Transverse colon (tissue), 3 donors: ENCODE data around the gene FRYL.

ENCODE experiments used
- CTCF ChIP-seq, 5 experiments: fragments of 200-600 bp in 3 of 5; fragments of 450-650 bp in 2 of 5; sonication (generic) in 3 of 5; IDR thresholded peaks; 1 replicate in 2 of 5; 2 replicates in 3 of 5; pipeline ENCODE4 v1.5.1; 2016 to 2017; ENCODE audit warnings: antibody characterized with exemption in 5 of 5, inconsistent platforms in 3 of 5, mild to moderate bottlenecking in 2 of 5, moderate library complexity in 1 of 5
- POLR2A ChIP-seq: fragments of 450-650 bp; IDR thresholded peaks from one replicate; pipeline ENCODE4 v1.6.1; 2016; ENCODE audit warnings: antibody characterized with exemption, mild to moderate bottlenecking, moderate library complexity

GRCh38 chr4:48504352-48504751 is 275.7 kb downstream of the FRYL start:
- TF ChIP-seq POLR2A (no peak), CTCF (IDR thresholded peaks at IDR 0.05) (no peak)
